Measurements from ENCODE around the gene PCNX2. TPM values are rescaled to one million over a fixed set of nuclear protein-coding genes. Genes with fewer than 3 reads are reported as not detected.

Gene PCNX2
- total and polyA plus RNA-seq, 10 of the 15 experiments (the other 5 are each of a cell fraction or from before 2014, with no cell fraction given): 2.1 to 16.4 (median 8.1) TPM

GRCh38 chr1:233038581-233038980 lies 256.9 kb downstream of the PCNX2 start (continued):
- TF ChIP-seq ATF2 (IDR thresholded peaks at IDR 0.05; ENCODE audit: low read length): no peak
- no peak for TF ChIP-seq SMC3 (IDR thresholded peaks at IDR 0.05; ENCODE audit: borderline replicate concordance, low read length)
- TF ChIP-seq BMI1 (IDR thresholded peaks at IDR 0.05; ENCODE audit: borderline replicate concordance): no peak
- no peak for TF ChIP-seq RAD51 (IDR thresholded peaks at IDR 0.05)

- BruUV-seq (replicated peaks): no TSS peak
- Histone ChIP-seq H3K4me2 (ENCODE audit: control insufficient read depth, insufficient read depth) (no peak overlapping the region), H2AFZ (ENCODE audit: control insufficient read depth, low read depth, low read length) (no peak overlapping the region), H3K4me1 (ENCODE audit: control insufficient read depth, insufficient read depth, low read length) (no peaks in the 10 kb centered on the region; the same call in 1 of the 2 replicates), H3K27me3 (replicated peaks in 1 of 2; ENCODE audit: control insufficient read depth in 2 of 2, insufficient read depth in 2 of 2, low read length in 1 of 2) (no peaks in the 10 kb centered on the region), H3K27ac (ENCODE audit: control insufficient read depth, insufficient read depth) (no peak overlapping the region), H3K9ac (ENCODE audit: control insufficient read depth, insufficient read depth, low read length) (no peak overlapping the region), H3K36me3 (ENCODE audit: control insufficient read depth in 2 of 2, insufficient read depth in 2 of 2, low read length in 1 of 2) (no peaks in the 10 kb centered on the region), H3K4me3 (no peak overlapping the region), H3K9me3 (replicated peaks; ENCODE audit: control insufficient read depth, insufficient read depth, low read length) (no peaks in the 10 kb centered on the region), H3K79me2 (ENCODE audit: control insufficient read depth, insufficient read depth, low read length) (no peaks in the 10 kb centered on the region), H4K20me1 (ENCODE audit: control insufficient read depth, insufficient read depth) (no peaks in the 10 kb centered on the region)
- DNase-seq (ENCODE audit: low read depth, low spot score) (no peak), FAIRE-seq (peak; percentile 38), ATAC-seq (no peak)
- CTCF ChIA-PET: no interaction called here
- TF ChIP-seq KLF5 (IDR thresholded peaks at IDR 0.05; ENCODE audit: partially characterized antibody) (no peak), HDAC2 (IDR thresholded peaks at IDR 0.05) (no peak), ETV6 (conservative IDR thresholded peaks at IDR 0.05 in 1 of 2, IDR thresholded peaks at IDR 0.05 in 1 of 2; ENCODE audit: borderline replicate concordance in 1 of 2, low read depth in 1 of 2) (no peak), MYC (IDR thresholded peaks at IDR 0.05; ENCODE audit: insufficient read depth, insufficient read length, insufficient replicate concordance, low read length, severe bottlenecking) (no peak), TCF3 (IDR thresholded peaks at IDR 0.05; ENCODE audit: borderline replicate concordance, insufficient read depth, low read depth, low read length) (no peak), POLR2AphosphoS5 (IDR thresholded peaks at IDR 0.05; ENCODE audit: low read length) (no peak), ATF3 (IDR thresholded peaks at IDR 0.05; ENCODE audit: borderline replicate concordance, extremely low read depth, low read depth, low read length) (no peak), NR2C2 (IDR thresholded peaks at IDR 0.05; ENCODE audit: borderline replicate concordance, control insufficient read depth, insufficient read length, low read depth) (no peak)
- intact Hi-C loops (cut with micrococcal nuclease; ENCODE audit: unreplicated experiment): no loop called here
- in situ Hi-C loops (cut with MboI): no loop called here
- RAD21 ChIA-PET (ENCODE audit: unreplicated experiment): no interaction called here
- SMC1A ChIA-PET (ENCODE audit: uncharacterized antibody, unreplicated experiment): no interaction called here
- POLR2A ChIA-PET: no interaction called here
These were observed 257.7 kb downstream of the PCNX2 start for GRCh38 chr1:233037843-233038242.

Data from GM12878 (cell line).